Fibroblast of villous mesenchyme (primary cell): Measurements from ENCODE around the gene SPEN. TPM values are rescaled to one million over a fixed set of nuclear protein-coding genes. Genes with fewer than 3 reads are reported as not detected.
A peak's percentile ranks its signal among the peaks of the same experiment; 100 is the strongest.
"Not testable (repeated sequence)": the region's sequence is repeated elsewhere in the genome, so short reads cannot be mapped to it uniquely, and the experiment has no call there.

ENCODE experiments used
- DNase-seq: peaks from one replicate; pipeline ENCODE4 v3.0.0-alpha.2; 2010; ENCODE audit warnings: low read depth
- H3K4me3 ChIP-seq: 2 replicates; pipeline ENCODE4 v1.5.1; 2011; ENCODE audit warnings: low read depth, mild to moderate bottlenecking, low read length
- total RNA-seq: library from RNA; depleted of rRNA; stranded (reverse); fragments of >200 nt; gene quantifications from 2 replicates; pipeline ENCODE4 v1.2.3, GENCODE V29; 2012
- TF ChIP-seq, protein P1 (sequence below): IDR thresholded peaks from 2 replicates; pipeline ENCODE4 v1.5.1; 2012; ENCODE audit warnings: low read depth, mild to moderate bottlenecking, low read length; ENCODE audit not compliant: insufficient read depth

Gene SPEN
- total RNA-seq, 1 donor: 30.2 TPM

DNA sequence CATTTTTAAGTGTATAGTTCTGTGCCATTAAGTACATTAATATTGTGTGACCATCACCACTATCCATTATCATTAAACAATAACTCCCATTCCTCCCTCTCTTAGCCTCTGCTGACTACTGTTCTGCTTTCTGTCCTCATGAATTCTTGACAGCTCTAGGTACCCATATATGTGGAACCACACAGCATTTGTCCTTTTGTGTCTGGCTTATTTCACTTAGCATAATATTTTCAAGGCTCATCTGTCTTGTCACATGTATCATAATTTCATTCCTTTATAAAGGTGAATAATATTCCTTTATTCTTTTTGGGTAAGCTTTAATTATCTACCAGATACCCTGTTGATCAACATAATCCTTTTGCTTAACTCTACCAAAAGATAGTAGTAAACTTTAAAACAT lies 47.7 kb downstream of the SPEN start:
- DNase-seq: no peak
- TF ChIP-seq, protein P1, sequence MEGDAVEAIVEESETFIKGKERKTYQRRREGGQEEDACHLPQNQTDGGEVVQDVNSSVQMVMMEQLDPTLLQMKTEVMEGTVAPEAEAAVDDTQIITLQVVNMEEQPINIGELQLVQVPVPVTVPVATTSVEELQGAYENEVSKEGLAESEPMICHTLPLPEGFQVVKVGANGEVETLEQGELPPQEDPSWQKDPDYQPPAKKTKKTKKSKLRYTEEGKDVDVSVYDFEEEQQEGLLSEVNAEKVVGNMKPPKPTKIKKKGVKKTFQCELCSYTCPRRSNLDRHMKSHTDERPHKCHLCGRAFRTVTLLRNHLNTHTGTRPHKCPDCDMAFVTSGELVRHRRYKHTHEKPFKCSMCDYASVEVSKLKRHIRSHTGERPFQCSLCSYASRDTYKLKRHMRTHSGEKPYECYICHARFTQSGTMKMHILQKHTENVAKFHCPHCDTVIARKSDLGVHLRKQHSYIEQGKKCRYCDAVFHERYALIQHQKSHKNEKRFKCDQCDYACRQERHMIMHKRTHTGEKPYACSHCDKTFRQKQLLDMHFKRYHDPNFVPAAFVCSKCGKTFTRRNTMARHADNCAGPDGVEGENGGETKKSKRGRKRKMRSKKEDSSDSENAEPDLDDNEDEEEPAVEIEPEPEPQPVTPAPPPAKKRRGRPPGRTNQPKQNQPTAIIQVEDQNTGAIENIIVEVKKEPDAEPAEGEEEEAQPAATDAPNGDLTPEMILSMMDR: no peak
- no peak overlapping the region for H3K4me3 ChIP-seq

DNA sequence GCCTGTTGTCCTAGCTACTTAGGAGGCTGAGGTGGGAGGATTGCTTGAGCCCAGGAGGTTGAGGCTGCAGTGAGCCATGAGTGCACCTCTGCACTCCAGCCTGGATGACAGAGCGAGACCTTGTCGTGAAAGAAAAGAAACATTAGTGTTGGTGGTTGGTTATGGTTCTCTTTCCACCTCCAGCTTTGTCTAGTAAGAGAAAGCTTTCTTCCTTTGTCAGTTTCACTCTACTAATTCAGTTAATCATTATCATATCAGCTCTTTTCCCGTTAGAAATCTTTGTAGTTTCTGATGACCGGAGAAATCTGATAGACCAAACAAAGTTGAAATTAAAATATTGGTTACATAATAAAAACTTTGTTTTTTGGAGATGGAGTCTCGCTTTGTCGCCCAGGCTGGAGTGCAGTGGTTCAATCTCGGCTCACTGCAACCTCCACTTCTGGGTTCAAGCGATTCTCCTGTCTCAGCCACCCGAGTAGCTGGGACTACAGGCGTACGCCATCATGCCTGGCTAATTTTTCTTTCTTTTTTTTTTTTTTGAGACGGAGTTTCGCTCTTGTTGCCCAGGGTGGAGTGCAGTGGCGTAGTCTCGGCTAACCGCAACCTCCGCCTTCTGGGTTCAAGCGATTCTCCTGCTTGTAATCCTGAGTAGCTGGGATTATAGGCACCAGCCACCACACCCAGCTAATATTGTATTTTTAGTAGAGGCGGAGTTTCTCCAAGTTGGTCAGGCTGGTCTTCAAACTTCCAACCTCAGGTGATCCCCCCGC lies 49.5 kb downstream of the SPEN start:
- not testable (repeated sequence) for DNase-seq, H3K4me3 ChIP-seq

DNA sequence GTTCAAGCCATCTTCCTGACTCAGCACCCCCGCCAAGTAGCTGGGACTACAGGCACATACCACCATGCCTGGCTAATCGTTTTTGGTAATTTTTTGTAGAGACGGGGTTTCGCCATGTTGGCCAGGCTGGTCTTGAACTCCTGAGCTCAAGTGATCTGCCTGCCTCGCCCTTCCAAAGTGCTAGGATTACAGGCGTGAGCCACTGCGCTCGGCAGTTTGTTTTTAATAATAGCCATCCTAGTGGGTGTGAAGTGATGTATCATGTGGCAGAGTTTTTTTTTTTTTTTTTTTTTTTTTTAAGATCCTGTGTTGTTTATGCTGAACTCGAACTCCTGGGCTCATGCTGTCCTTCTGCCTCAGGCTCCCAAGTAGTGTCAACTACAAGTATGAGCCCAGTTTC lies 51.8 kb downstream of the SPEN start:
- H3K4me3 ChIP-seq: no peak overlapping the region
- DNase-seq: no peak
- TF ChIP-seq, protein P1: no peak

DNA sequence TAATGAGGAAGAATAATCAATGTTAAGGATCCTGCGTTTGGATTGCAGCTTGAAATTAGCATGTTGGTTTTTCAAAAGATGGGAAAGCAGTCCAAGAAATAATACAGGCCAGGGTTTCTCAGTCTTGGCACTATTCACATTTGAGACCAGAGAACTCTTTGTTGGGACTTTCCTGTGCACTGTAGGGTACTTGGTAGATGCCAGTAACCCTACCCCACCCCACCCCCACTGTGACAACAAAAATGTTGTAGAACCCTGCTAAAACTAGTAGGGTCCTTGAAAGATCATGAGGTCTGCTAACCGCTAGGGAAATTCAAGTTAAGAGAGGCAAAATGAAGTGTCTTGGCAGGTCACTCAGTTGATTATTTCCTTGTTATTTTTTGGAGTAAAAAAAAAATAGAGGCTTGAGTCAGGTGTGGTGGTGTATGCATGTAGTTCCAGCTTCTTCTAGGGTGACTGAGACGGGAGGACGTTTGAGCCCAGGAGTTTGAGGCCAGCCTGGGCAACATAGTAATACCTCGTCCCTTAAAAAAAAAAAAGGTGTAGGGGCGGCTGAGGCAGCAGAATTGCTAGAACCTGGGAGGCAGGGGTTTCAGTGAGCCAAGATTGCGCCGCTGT lies 53.3 kb downstream of the SPEN start:
- H3K4me3 ChIP-seq: no peak overlapping the region
- DNase-seq: no peak
- TF ChIP-seq, protein P1: no peak

DNA sequence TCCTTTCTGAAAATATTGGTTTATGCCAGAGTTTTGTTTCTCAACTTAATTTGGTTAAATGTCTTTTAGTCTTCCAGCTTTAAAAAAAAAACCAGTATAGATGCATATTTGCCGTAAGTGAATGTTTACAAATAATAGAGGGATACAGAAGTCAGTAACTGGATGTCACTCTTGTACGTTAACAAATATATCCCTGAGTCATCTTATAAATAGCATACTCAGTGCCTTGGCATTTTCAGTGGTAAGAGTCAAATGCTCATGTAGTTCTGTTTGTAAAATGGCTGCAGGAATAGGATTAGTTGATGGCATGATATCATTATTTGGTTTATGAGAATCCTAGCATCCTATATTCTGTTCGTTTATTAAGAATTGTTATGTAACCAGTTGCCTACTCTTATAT lies 55.4 kb downstream of the SPEN start:
- TF ChIP-seq, protein P1: no peak
- peak; percentile 79 for DNase-seq

DNA sequence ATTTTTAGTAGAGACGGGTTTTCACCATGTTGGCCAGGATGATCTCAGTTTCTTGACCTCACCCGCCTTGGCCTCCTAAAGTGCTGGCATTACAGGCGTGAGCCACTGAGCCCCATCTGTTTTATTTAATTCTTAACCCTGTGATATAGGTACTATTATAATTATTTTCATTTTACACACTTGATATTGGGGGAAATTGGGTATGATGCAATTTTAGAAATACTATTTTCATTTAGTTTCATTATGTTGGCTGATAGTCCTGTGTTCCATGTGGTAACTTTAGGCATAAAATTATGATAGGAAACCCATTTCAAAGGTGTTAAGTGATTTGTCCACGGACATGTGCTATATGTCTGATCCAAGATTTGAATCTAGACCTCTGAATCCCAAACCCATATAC lies 61.1 kb downstream of the SPEN start:
- no peak overlapping the region for H3K4me3 ChIP-seq
- TF ChIP-seq, protein P1: no peak
- no peak for DNase-seq

More for the DNA sequence above, 55.4 kb downstream of the SPEN start:
- H3K4me3 ChIP-seq: no peak overlapping the region

DNA sequence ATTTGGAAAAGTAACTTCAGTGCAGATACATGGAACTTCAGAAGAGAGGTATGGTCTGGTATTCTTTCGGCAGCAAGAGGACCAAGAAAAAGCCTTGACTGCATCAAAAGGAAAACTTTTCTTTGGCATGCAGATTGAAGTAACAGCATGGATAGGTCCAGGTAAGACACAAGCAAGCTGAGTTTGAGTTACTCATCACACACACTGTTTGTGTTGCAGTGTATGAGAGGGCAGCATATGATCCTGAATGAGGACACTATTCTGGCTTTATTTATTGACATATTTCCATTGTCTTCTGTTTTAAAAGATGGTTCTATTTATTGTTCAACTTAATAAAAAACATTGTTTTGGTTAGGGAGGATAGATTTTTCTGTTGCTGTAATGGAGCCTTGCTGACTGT lies 63.6 kb downstream of the SPEN start:
- TF ChIP-seq, protein P1: no peak
- DNase-seq: no peak
- H3K4me3 ChIP-seq: no peak overlapping the region
